NCI-H128 (cell line): ENCODE results near the gene KLHDC4.
A peak's percentile ranks its signal among the peaks of the same experiment; 100 is the strongest.
"Not testable (repeated sequence)": the region's sequence is repeated elsewhere in the genome, so short reads cannot be mapped to it uniquely, and the experiment has no call there.

ENCODE experiments used
- DNase-seq: peaks from one replicate; lab custom pipeline; 2025; ENCODE audit not compliant: unreplicated experiment; lab: John Stamatoyannopoulos, UW

KLHDC4 gene

GRCh38 chr16:87744750-87745514 is 20.9 kb downstream of the KLHDC4 start:
- DNase-seq, result no peak

- DNase-seq, result no peak
Measured at GRCh38 chr16:87742781-87743490, 22.9 kb downstream of the KLHDC4 start.

GRCh38 chr16:87741700-87742415 is 23.9 kb downstream of the KLHDC4 start:
- DNase-seq, result no peak

GRCh38 chr16:87740909-87741424 is 24.8 kb downstream of the KLHDC4 start:
- DNase-seq, result no peak

- no peak for DNase-seq
Measured at GRCh38 chr16:87740441-87740840, 25.3 kb downstream of the KLHDC4 start.

- DNase-seq, result no peak
Measured at GRCh38 chr16:87739801-87740200, 26.0 kb downstream of the KLHDC4 start.

GRCh38 chr16:87736008-87736382 is 29.8 kb downstream of the KLHDC4 start:
- DNase-seq, result no peak

GRCh38 chr16:87735270-87736007 is 30.3 kb downstream of the KLHDC4 start:
- no peak for DNase-seq

GRCh38 chr16:87734644-87735043 is 31.1 kb downstream of the KLHDC4 start:
- DNase-seq, result no peak

GRCh38 chr16:87733190-87733589 is 32.6 kb downstream of the KLHDC4 start:
- no peak for DNase-seq

- no peak for DNase-seq
Measured at GRCh38 chr16:87731607-87732006, 34.2 kb downstream of the KLHDC4 start.

GRCh38 chr16:87729266-87729954 is 36.4 kb downstream of the KLHDC4 start:
- DNase-seq, result no peak

- no peak for DNase-seq
Measured at GRCh38 chr16:87728026-87728425, 37.8 kb downstream of the KLHDC4 start.

- DNase-seq, result no peak
Measured at GRCh38 chr16:87727346-87727745, 38.4 kb downstream of the KLHDC4 start.

- not testable (repeated sequence) for DNase-seq
Measured at GRCh38 chr16:87726577-87726976, 39.2 kb downstream of the KLHDC4 start.

- DNase-seq, result no peak
Measured at GRCh38 chr16:87725596-87726235, 40.1 kb downstream of the KLHDC4 start.

GRCh38 chr16:87724490-87725291 is 41.1 kb downstream of the KLHDC4 start:
- DNase-seq, result no peak

GRCh38 chr16:87723226-87723623 is 42.6 kb downstream of the KLHDC4 start:
- peak; percentile 60 for DNase-seq

GRCh38 chr16:87722590-87723225 is 43.1 kb downstream of the KLHDC4 start:
- DNase-seq, result no peak
